ENCODE results near the gene NSMCE1.

- TF ChIP-seq REST (IDR thresholded peaks at IDR 0.05) (no peak), SP1 (IDR thresholded peaks at IDR 0.05) (no peak), CTCF (IDR thresholded peaks at IDR 0.05; ENCODE audit: low read depth, low read length, missing input control) (no peak), YY1 (IDR thresholded peaks at IDR 0.05) (no peak), TAF1 (conservative IDR thresholded peaks at IDR 0.05) (no peak), EGR1 (IDR thresholded peaks at IDR 0.05; ENCODE audit: low read depth in 2 of 2) (no peak), GABPA (IDR thresholded peaks at IDR 0.05 in 1 of 2, conservative IDR thresholded peaks at IDR 0.05 in 1 of 2) (no peak), RAD21 (IDR thresholded peaks at IDR 0.05) (no peak), FOXA2 (IDR thresholded peaks at IDR 0.05) (no peak), HNF4G (IDR thresholded peaks at IDR 0.05) (no peak), ZBTB33 (IDR thresholded peaks at IDR 0.05) (no peak)
These were observed 19.3 kb upstream of the NSMCE1 start for GRCh38 chr16:27287887-27288286.
